HepG2 (cell line): ENCODE results near the gene VGLL3.

Experiments used
- ETV5 ChIP-seq: IDR thresholded peaks from 2 replicates; pipeline ENCODE4 v1.6.1; 2018; ENCODE audit warnings: missing biosample characterization, missing genetic modification reagents, inconsistent platforms, borderline replicate concordance
- GPBP1L1 ChIP-seq: sonication (generic); formaldehyde crosslinking; IDR thresholded peaks from 2 replicates; pipeline ENCODE4 v1.5.0; 2020; ENCODE audit warnings: mild to moderate bottlenecking, missing genetic modification reagents
- SMC3 ChIP-seq: IDR thresholded peaks from 2 replicates; pipeline ENCODE4 v1.6.1; 2011; ENCODE audit warnings: low read length, improper control_type of control experiment
- ZFP1 ChIP-seq: IDR thresholded peaks from 2 replicates; pipeline ENCODE4 v1.6.1; 2016
- ZNF335 ChIP-seq: sonication (generic); formaldehyde crosslinking; IDR thresholded peaks from 2 replicates; pipeline ENCODE4 v1.4.0; 2020; ENCODE audit warnings: missing genetic modification reagents

DNA sequence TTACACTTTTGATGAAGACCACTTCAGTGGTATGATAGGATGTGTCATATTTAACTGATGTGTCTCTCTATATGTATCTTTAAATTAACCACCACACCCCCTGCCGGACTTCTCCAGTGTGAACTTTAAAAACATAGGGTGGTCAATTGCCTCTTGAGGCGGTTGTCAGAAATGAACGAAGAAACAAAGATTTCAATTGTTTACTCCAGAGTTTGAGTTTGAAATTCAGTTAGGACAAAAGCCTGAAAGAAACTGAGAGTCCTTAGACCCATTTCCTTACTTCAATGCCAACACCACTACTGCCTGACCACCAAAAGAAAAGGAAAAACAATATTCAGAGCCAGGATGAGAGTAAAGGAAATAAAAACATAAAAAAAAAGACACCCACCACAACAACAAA lies 40.2 kb downstream of the VGLL3 start:
- TF ChIP-seq SMC3: no peak
- TF ChIP-seq ZNF335 (CRISPR knock-in tag): no peak
- TF ChIP-seq ETV5: no peak
- no peak for TF ChIP-seq GPBP1L1
- TF ChIP-seq ZFP1: no peak
